Activated CD8-positive, alpha-beta T cell treated with anti-CD3 and anti-CD28 coated beads for 36 hours (primary cell): ENCODE results near the gene MRFAP1L1. TPM values are rescaled to one million over a fixed set of nuclear protein-coding genes. Genes with fewer than 3 reads are reported as not detected.

Experiments
- ATAC-seq: fragments of 200-7000 bp; cut with Tn5 transposase; one replicate; pipeline ENCODE4 v1.10.0; 2021; ENCODE audit warnings: mild to moderate bottlenecking, moderate library complexity
- CTCF ChIA-PET: fragments of 350-600 bp; sonication (Branson Sonifier 250); formaldehyde crosslinking; loops from one replicate; lab custom pipeline; 2021; ENCODE audit warnings: antibody characterized with exemption; lab: Charles Lee
- POLR2A ChIA-PET: fragments of 350-600 bp; sonication (Branson Sonifier 250); formaldehyde crosslinking; loops from one replicate; lab custom pipeline; 2021; ENCODE audit warnings: antibody characterized with exemption; lab: Charles Lee
- DNase-seq: peaks from one replicate; pipeline ENCODE4 v3.0.0-alpha.2; 2020
- H3K27ac Mint-ChIP-seq: one replicate; pipeline ENCODE4 v1.8.0; 2021; ENCODE audit warnings: mild to moderate bottlenecking, mixed read lengths
- H3K27me3 Mint-ChIP-seq: one replicate; pipeline ENCODE4 v1.8.0; 2021; ENCODE audit warnings: mixed read lengths
- H3K36me3 Mint-ChIP-seq: one replicate; pipeline ENCODE4 v1.8.0; 2021; ENCODE audit warnings: low read depth, mixed read lengths
- H3K4me1 Mint-ChIP-seq: one replicate; pipeline ENCODE4 v1.8.0; 2021; ENCODE audit warnings: low read depth, mixed read lengths
- H3K4me3 Mint-ChIP-seq: one replicate; pipeline ENCODE4 v1.8.0; 2021; ENCODE audit warnings: mild to moderate bottlenecking, moderate library complexity, mixed read lengths
- H3K9me3 Mint-ChIP-seq: one replicate; pipeline ENCODE4 v1.8.0; 2021; ENCODE audit warnings: mixed read lengths
- CTCF ChIP-seq: fragments of 200-600 bp; IDR thresholded peaks from one replicate; pipeline ENCODE4 v1.8.0; 2022; ENCODE audit warnings: antibody characterized with exemption, mild to moderate bottlenecking
- intact Hi-C: fragments of 100-400 bp; cut with micrococcal nuclease; formaldehyde crosslinking; loops from one replicate; pipeline ENCODE4 v1.10.0; 2022
- total RNA-seq, 2 experiments: library from RNA; stranded (reverse); gene quantifications; one replicate each; pipeline ENCODE4 v1.2.3, GENCODE V29; 2021

Gene MRFAP1L1
- total RNA-seq, 2 experiments from 2014 or later: 36.7 to 39.2 TPM

GRCh38 chr4:6687947-6688878, 21.5 kb downstream of the MRFAP1L1 start:
- ChIA-PET CTCF (interaction anchor here (0.8 to 3.4 kb wide), 5 partner anchors 12 to 185 kb away, joined by 3 to 40 read pairs (median 4); partner anchors contain the start of gene MRFAP1L1), POLR2A (interaction anchor here (1.0 to 6.9 kb wide), 5 partner anchors 7 to 230 kb away, joined by 3 to 74 read pairs (median 4); a partner anchor contains a TSS)
- Mint-ChIP-seq H3K9me3 (no peaks in the 10 kb centered on the region), H3K4me3 (peak overlapping the region; percentile 74), H3K27me3 (no peaks in the 10 kb centered on the region), H3K4me1 (peaks cover 62% of the 10 kb centered on the region), H3K27ac (peak overlapping the region; percentile 93), H3K36me3 (no peaks in the 10 kb centered on the region)
- intact Hi-C loops: no loop called here
- no peak for TF ChIP-seq CTCF
- ATAC-seq (no peak), DNase-seq (no peak)

- POLR2A ChIA-PET: interaction anchor here (1.4 to 6.9 kb wide), 2 partner anchors 12 to 232 kb away, joined by 4 to 74 read pairs; a partner anchor contains a TSS
- no peak for TF ChIP-seq CTCF
- CTCF ChIA-PET: interaction anchor here (1.0 to 2.0 kb wide), 3 partner anchors 10 to 22 kb away, joined by 3 to 11 read pairs (median 7); no protein-coding TSS in a partner anchor
- Mint-ChIP-seq H3K27ac (no peak overlapping the region), H3K36me3 (peaks cover 7% of the 10 kb centered on the region), H3K4me3 (no peak overlapping the region), H3K27me3 (no peaks in the 10 kb centered on the region), H3K9me3 (no peaks in the 10 kb centered on the region), H3K4me1 (peaks cover 57% of the 10 kb centered on the region)
- intact Hi-C loops: no loop called here
- DNase-seq: no peak
- no peak for ATAC-seq
Measured at GRCh38 chr4:6686104-6686787, 23.4 kb downstream of the MRFAP1L1 start.

- Mint-ChIP-seq H3K27ac (no peak overlapping the region), H3K9me3 (peaks cover 1% of the 10 kb centered on the region), H3K4me1 (peaks cover 50% of the 10 kb centered on the region), H3K27me3 (no peaks in the 10 kb centered on the region), H3K4me3 (no peak overlapping the region), H3K36me3 (peaks cover 21% of the 10 kb centered on the region)
- intact Hi-C loops: no loop called here
- no peak for TF ChIP-seq CTCF
- ChIA-PET POLR2A (interaction anchor here (1.3 to 3.1 kb wide), 3 partner anchors 9 to 24 kb away, joined by 4 to 21 read pairs (median 7); a partner anchor contains a TSS), CTCF (interaction anchor here (1.3 to 2.0 kb wide), 3 partner anchors 9 to 189 kb away, joined by 3 to 7 read pairs (median 4); no protein-coding TSS in a partner anchor)
- ATAC-seq: no peak
- no peak for DNase-seq
Measured at GRCh38 chr4:6684656-6685055, 25.0 kb downstream of the MRFAP1L1 start.

- CTCF ChIA-PET: interaction anchor here (0.8 to 1.7 kb wide), 6 partner anchors 8 to 191 kb away, joined by 3 to 7 read pairs (median 4); a partner anchor contains a TSS
- POLR2A ChIA-PET: interaction anchor here (0.6 to 3.1 kb wide), 5 partner anchors 9 to 503 kb away, joined by 3 to 21 read pairs (median 5); partner anchors contain the start of gene MRFAP1L1
Measured at GRCh38 chr4:6682862-6683590, 26.6 kb downstream of the MRFAP1L1 start.

More at GRCh38 chr4:6682862-6683590, 26.6 kb downstream of the MRFAP1L1 start:
- no peak overlapping the region for H3K27ac Mint-ChIP-seq
- DNase-seq (no peak), ATAC-seq (no peak)
- H3K4me3 Mint-ChIP-seq: no peak overlapping the region
- H3K36me3 Mint-ChIP-seq: peaks cover 34% of the 10 kb centered on the region
- intact Hi-C loops: no loop called here
- TF ChIP-seq CTCF: no peak
- H3K4me1 Mint-ChIP-seq: peaks cover 44% of the 10 kb centered on the region
- H3K9me3 Mint-ChIP-seq: peaks cover 4% of the 10 kb centered on the region
- no peaks in the 10 kb centered on the region for H3K27me3 Mint-ChIP-seq
